RWPE2 (cell line): ENCODE results near the gene SNAPC5.
A peak's percentile ranks its signal among the peaks of the same experiment; 100 is the strongest.
"Not testable (repeated sequence)": the region's sequence is repeated elsewhere in the genome, so short reads cannot be mapped to it uniquely, and the experiment has no call there.

Experiments used
- ATAC-seq: fragments of 200-7000 bp; cut with Tn5 transposase; 3 replicates; pipeline ENCODE4 v1.9.1; 2021; ENCODE audit warnings: low read depth
- DNase-seq: peaks from one replicate; pipeline ENCODE4 v3.0.0-alpha.2; 2020; ENCODE audit warnings: low spot score
- H3K27ac ChIP-seq: fragments of 450-650 bp; 2 replicates; pipeline ENCODE4 v1.5.1; 2017; ENCODE audit warnings: mild to moderate bottlenecking; ENCODE audit not compliant: poor library complexity, severe bottlenecking
- H3K27me3 ChIP-seq: fragments of 250-450 bp; sonication (Bioruptor Pico); 2 replicates; pipeline ENCODE4 v1.5.1; 2021; ENCODE audit warnings: mild to moderate bottlenecking, moderate library complexity; ENCODE audit not compliant: insufficient read depth, poor library complexity, severe bottlenecking
- H3K36me3 ChIP-seq: fragments of 250-450 bp; sonication (Bioruptor Pico); 2 replicates; pipeline ENCODE4 v1.5.1; 2020; ENCODE audit warnings: low read depth, mild to moderate bottlenecking, moderate library complexity
- H3K4me1 ChIP-seq: fragments of 250-450 bp; sonication (Bioruptor Pico); 2 replicates; pipeline ENCODE4 v1.5.1; 2021; ENCODE audit warnings: mild to moderate bottlenecking, moderate library complexity; ENCODE audit not compliant: insufficient read depth, poor library complexity, severe bottlenecking
- H3K4me3 ChIP-seq: fragments of 250-450 bp; sonication (Bioruptor Pico); 2 replicates; pipeline ENCODE4 v1.5.1; 2021; ENCODE audit warnings: mild to moderate bottlenecking, moderate library complexity; ENCODE audit not compliant: severe bottlenecking
- H3K9me3 ChIP-seq: fragments of 250-450 bp; sonication (Bioruptor Pico); 2 replicates; pipeline ENCODE4 v1.5.1; 2021; ENCODE audit warnings: mild to moderate bottlenecking, moderate library complexity; ENCODE audit not compliant: severe bottlenecking
- TF ChIP-seq, protein P1 (sequence below): fragments of 450-650 bp; IDR thresholded peaks from one replicate; pipeline ENCODE4 v1.5.1; 2017; ENCODE audit warnings: mild to moderate bottlenecking, moderate library complexity; ENCODE audit not compliant: poor library complexity, severe bottlenecking

Gene SNAPC5

DNA sequence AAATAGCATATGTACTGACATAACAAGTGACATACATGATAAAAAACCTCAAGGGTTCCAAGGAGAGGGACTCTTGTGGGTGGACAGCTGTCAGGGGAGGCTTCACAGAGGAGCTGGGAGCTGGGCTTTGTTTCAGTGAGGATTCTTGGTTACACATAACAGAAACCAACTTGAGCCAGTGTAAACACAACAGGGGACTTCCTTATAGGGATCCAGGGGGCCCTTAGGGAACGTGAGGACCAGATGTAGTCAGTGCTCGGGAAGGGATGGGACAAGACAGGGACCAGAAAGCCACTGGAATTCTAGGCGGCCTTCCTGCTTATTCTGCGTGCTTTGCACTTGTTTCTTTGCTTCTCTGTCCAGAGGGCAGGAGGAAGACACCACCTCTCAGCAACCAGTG is 34.9 kb downstream of the SNAPC5 start:
- no peak for DNase-seq
- H3K4me3 ChIP-seq: no peak overlapping the region

DNA sequence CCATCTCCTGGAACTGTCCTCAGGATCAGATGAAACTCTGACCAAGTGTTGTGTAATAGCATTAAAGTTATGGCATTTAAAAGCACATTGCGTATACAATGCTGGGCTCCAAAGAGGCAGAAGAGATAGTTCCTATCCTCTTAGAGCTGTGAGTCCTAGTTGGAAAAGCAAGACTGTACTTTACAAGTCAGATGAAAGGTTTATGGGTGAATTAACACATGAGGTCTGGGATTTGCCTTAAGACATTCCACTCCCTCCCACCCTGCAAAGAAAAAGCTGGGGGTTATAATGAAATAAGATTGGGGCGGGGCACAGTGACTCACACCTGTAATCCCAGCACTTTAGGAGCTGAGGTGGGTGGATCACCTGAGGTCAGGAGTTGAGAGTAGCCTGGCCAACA is 35.6 kb downstream of the SNAPC5 start:
- H3K4me3 ChIP-seq: no peak overlapping the region
- peak; percentile 59 for ATAC-seq
- peak; percentile 89 for DNase-seq

More for the DNA sequence above, 34.9 kb downstream of the SNAPC5 start:
- Histone ChIP-seq H3K4me1 (peaks cover 41% of the 10 kb centered on the region), H3K36me3 (peaks cover 48% of the 10 kb centered on the region), H3K9me3 (no peaks in the 10 kb centered on the region), H3K27me3 (no peaks in the 10 kb centered on the region), H3K27ac (peak overlapping the region; percentile 93)
- TF ChIP-seq, protein P1, sequence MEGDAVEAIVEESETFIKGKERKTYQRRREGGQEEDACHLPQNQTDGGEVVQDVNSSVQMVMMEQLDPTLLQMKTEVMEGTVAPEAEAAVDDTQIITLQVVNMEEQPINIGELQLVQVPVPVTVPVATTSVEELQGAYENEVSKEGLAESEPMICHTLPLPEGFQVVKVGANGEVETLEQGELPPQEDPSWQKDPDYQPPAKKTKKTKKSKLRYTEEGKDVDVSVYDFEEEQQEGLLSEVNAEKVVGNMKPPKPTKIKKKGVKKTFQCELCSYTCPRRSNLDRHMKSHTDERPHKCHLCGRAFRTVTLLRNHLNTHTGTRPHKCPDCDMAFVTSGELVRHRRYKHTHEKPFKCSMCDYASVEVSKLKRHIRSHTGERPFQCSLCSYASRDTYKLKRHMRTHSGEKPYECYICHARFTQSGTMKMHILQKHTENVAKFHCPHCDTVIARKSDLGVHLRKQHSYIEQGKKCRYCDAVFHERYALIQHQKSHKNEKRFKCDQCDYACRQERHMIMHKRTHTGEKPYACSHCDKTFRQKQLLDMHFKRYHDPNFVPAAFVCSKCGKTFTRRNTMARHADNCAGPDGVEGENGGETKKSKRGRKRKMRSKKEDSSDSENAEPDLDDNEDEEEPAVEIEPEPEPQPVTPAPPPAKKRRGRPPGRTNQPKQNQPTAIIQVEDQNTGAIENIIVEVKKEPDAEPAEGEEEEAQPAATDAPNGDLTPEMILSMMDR: no peak
- no peak for ATAC-seq

DNA sequence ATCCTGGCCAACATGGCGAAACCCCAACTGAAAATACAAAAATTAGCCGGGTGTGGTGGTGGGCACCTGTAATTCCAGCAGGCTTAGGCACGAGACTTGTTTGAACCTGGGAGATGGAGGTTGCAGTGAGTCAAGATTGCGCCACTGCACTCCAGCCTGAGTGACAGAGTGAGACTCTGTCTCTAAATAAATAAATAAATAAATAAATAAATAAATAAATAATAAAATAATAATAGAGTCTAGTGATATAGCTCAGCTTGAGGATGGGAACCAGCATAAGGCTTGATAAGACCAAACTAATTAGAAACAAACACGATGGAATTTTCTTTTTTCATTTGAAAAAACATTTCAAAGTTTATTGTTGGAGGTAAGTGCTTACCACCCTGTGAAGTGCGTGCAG is 36.3 kb downstream of the SNAPC5 start:
- Histone ChIP-seq H3K36me3 (peaks cover 47% of the 10 kb centered on the region), H3K27ac (peak overlapping the region; percentile 93), H3K4me1 (peaks cover 41% of the 10 kb centered on the region)
- H3K27me3 ChIP-seq, H3K9me3 ChIP-seq, DNase-seq, ATAC-seq, H3K4me3 ChIP-seq: not testable (repeated sequence)

More for the DNA sequence above, 35.6 kb downstream of the SNAPC5 start:
- Histone ChIP-seq H3K36me3 (peaks cover 48% of the 10 kb centered on the region), H3K9me3 (no peaks in the 10 kb centered on the region), H3K27me3 (no peaks in the 10 kb centered on the region), H3K27ac (peak overlapping the region; percentile 93), H3K4me1 (peaks cover 41% of the 10 kb centered on the region)
- TF ChIP-seq, protein P1: no peak

DNA sequence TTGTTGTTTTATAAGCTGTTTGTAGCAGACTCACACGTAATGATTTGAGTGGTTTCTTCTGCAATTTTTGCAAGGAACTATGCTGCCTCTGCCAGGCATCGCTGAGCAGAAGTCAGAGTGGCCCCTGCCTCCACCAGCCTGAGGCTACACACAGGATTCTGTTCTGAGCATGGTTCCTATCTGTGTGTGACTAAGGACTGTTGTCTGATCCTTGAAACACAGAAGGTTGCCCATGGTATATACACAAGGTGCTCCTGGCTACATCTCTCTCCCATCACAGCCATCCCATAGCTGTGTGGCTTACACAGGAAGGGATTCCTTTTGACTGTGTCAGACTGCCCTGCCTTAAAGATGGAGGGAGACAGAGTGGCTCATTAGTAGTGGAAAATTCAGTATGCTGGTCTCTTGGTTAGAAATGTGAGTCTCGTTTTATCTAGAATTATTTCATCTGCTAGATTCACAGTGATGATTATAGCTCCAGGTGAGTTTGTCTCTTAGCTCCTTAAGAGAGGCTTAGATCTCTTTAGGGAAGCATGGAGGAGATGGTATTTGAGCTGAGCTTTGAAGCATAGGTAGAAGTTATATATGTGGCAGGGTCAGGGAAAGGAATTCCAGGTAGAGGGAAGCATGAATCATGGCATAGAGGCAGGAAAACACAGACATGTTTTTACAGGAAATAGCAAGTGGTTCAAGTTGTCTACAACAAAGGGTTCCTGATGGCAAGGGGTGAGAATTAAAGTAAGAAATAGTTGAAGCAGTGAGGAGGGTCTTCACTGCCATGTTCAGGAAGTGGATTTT is 37.5 kb downstream of the SNAPC5 start:
- H3K4me1 ChIP-seq: peaks cover 41% of the 10 kb centered on the region
- ATAC-seq: peak; percentile 92

DNA sequence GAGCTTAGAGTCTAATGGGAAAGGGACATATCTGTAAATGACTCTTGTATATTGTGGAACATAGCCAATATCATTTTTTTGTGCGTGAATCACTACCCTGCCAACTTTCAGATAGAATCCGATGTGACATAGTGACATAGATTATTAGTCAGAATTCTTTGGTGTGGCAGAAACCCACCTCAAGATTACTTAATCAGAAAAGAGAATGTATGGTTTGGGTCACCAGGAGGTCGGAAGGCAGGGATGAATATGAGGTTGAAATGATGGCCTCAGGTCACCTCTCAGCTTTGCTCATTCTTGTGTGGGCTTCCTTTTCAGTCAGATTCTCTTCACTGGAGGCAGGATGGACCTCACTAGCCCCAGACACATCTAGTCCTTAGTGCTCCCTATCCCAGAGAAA is 41.4 kb downstream of the SNAPC5 start:
- H3K4me3 ChIP-seq: no peak overlapping the region
- H3K4me1 ChIP-seq: peaks cover 27% of the 10 kb centered on the region
- no peaks in the 10 kb centered on the region for H3K9me3 ChIP-seq
- TF ChIP-seq, protein P1: no peak
- DNase-seq (no peak), ATAC-seq (no peak)
- peak overlapping the region; percentile 13 for H3K27ac ChIP-seq
- H3K36me3 ChIP-seq: peaks cover 44% of the 10 kb centered on the region
- no peaks in the 10 kb centered on the region for H3K27me3 ChIP-seq

More for the DNA sequence above, 37.5 kb downstream of the SNAPC5 start:
- Histone ChIP-seq H3K27me3 (no peaks in the 10 kb centered on the region), H3K4me3 (no peak overlapping the region), H3K36me3 (peaks cover 37% of the 10 kb centered on the region), H3K9me3 (no peaks in the 10 kb centered on the region), H3K27ac (peak overlapping the region; percentile 93)
- TF ChIP-seq, protein P1: peak; percentile 12
- peak; percentile 79 for DNase-seq
